ENCODE measurements around the gene TTC23L. TPM values are rescaled to one million over a fixed set of nuclear protein-coding genes. Genes with fewer than 3 reads are reported as not detected.

TTC23L gene
- total and polyA plus RNA-seq, 2 experiments from 2014 or later: 2.2 to 2.3 TPM

DNA sequence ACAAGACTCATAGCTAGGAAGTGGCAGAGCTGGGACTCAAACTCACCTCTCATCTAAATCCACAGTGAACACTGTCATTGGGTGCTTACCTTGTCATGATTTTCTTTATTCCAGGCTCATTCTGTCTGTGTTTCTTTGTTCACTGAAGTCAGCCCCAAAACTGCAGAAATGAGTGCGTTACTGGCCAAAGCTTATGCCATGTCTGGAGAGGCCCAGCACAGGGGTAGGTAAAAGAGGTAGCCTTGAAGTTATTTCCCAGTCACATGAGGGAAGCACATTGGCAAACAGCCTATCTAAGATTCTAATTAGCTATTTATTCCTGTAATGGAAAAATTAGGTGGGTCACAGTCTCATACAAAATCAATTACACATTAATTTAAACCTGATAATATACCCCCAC is 29.8 kb downstream of the TTC23L start (continued):
- TF ChIP-seq, protein P1, sequence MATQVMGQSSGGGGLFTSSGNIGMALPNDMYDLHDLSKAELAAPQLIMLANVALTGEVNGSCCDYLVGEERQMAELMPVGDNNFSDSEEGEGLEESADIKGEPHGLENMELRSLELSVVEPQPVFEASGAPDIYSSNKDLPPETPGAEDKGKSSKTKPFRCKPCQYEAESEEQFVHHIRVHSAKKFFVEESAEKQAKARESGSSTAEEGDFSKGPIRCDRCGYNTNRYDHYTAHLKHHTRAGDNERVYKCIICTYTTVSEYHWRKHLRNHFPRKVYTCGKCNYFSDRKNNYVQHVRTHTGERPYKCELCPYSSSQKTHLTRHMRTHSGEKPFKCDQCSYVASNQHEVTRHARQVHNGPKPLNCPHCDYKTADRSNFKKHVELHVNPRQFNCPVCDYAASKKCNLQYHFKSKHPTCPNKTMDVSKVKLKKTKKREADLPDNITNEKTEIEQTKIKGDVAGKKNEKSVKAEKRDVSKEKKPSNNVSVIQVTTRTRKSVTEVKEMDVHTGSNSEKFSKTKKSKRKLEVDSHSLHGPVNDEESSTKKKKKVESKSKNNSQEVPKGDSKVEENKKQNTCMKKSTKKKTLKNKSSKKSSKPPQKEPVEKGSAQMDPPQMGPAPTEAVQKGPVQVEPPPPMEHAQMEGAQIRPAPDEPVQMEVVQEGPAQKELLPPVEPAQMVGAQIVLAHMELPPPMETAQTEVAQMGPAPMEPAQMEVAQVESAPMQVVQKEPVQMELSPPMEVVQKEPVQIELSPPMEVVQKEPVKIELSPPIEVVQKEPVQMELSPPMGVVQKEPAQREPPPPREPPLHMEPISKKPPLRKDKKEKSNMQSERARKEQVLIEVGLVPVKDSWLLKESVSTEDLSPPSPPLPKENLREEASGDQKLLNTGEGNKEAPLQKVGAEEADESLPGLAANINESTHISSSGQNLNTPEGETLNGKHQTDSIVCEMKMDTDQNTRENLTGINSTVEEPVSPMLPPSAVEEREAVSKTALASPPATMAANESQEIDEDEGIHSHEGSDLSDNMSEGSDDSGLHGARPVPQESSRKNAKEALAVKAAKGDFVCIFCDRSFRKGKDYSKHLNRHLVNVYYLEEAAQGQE (IDR thresholded peaks at IDR 0.05; ENCODE audit: unreplicated experiment): no peak
- TF ChIP-seq, protein P2, sequence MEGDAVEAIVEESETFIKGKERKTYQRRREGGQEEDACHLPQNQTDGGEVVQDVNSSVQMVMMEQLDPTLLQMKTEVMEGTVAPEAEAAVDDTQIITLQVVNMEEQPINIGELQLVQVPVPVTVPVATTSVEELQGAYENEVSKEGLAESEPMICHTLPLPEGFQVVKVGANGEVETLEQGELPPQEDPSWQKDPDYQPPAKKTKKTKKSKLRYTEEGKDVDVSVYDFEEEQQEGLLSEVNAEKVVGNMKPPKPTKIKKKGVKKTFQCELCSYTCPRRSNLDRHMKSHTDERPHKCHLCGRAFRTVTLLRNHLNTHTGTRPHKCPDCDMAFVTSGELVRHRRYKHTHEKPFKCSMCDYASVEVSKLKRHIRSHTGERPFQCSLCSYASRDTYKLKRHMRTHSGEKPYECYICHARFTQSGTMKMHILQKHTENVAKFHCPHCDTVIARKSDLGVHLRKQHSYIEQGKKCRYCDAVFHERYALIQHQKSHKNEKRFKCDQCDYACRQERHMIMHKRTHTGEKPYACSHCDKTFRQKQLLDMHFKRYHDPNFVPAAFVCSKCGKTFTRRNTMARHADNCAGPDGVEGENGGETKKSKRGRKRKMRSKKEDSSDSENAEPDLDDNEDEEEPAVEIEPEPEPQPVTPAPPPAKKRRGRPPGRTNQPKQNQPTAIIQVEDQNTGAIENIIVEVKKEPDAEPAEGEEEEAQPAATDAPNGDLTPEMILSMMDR (conservative IDR thresholded peaks at IDR 0.05; ENCODE audit: low read depth in 2 of 2): no peak
- TF ChIP-seq JUNB (IDR thresholded peaks at IDR 0.05; ENCODE audit: unreplicated experiment) (no peak), CREB1 (CRISPR knock-in tag; IDR thresholded peaks at IDR 0.05; ENCODE audit: low read depth) (no peak), POLR2AphosphoS5 (IDR thresholded peaks at IDR 0.05; ENCODE audit: low read depth) (no peak), NANOG (IDR thresholded peaks at IDR 0.05; ENCODE audit: borderline replicate concordance) (no peak)

DNA sequence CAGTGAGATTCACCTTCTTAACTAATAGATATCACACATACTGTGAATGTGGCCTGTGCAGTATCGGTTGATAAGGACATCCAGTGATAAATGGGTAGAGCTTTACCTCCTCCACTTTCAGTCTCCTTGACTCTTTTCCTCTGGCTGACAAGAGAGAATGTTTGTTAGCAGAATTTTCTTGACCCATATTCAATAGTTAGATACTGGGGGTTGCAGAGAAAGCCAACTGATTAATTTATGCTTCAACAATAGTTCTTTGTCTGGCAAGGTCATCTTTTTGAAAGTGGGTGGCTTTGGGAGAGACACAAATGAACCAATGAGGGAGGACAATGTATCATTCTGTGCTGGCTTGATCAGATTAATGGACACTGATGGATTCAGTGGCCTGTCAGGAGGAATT is 30.3 kb downstream of the TTC23L start:
- H3K27ac Mint-ChIP-seq: no peak overlapping the region; the same call in 1 of the 2 replicates
- no peak for TF ChIP-seq ZNF114 (CRISPR knock-in tag; IDR thresholded peaks at IDR 0.05)
- no peak for TF ChIP-seq POLR2AphosphoS5 (IDR thresholded peaks at IDR 0.05; ENCODE audit: low read depth)
- no peak for TF ChIP-seq EZH2 (IDR thresholded peaks at IDR 0.05; ENCODE audit: low read depth, unreplicated experiment)
- TF ChIP-seq CREB1 (CRISPR knock-in tag; IDR thresholded peaks at IDR 0.05; ENCODE audit: low read depth): no peak
- ATAC-seq (no peak), DNase-seq (ENCODE audit: low spot score) (no peak)
- H3K9me3 Mint-ChIP-seq: no peaks in the 10 kb centered on the region
- H3K4me3 Mint-ChIP-seq: no peak overlapping the region
- no peaks in the 10 kb centered on the region for H3K27me3 ChIP-seq (ENCODE audit: insufficient read depth)
- no peaks in the 10 kb centered on the region for H3F3A ChIP-seq (replicated peaks; ENCODE audit: low read depth)
- no peak overlapping the region for H2AFZ ChIP-seq
- H3K4me3 ChIP-seq: no peak overlapping the region
- no peak overlapping the region for H3K27ac ChIP-seq (ENCODE audit: low read depth)
- peaks cover 11% of the 10 kb centered on the region for H3K36me3 Mint-ChIP-seq (ENCODE audit: low read depth)
- no peaks in the 10 kb centered on the region for H4K20me1 ChIP-seq (replicated peaks; ENCODE audit: insufficient read depth)
- no peak overlapping the region for H3K4me2 ChIP-seq
- no peaks in the 10 kb centered on the region for H3K36me3 ChIP-seq (ENCODE audit: insufficient read depth)
- peaks cover 29% of the 10 kb centered on the region for H3K4me1 ChIP-seq (ENCODE audit: insufficient read depth)
- no peaks in the 10 kb centered on the region for H3K9me2 ChIP-seq (ENCODE audit: insufficient read depth)
- H3K79me2 ChIP-seq (replicated peaks; ENCODE audit: insufficient read depth): no peaks in the 10 kb centered on the region
- H3K4me1 Mint-ChIP-seq: peaks cover 32% of the 10 kb centered on the region
- H3K27me3 Mint-ChIP-seq (ENCODE audit: insufficient read depth, low read depth, poor library complexity): peaks cover 2% of the 10 kb centered on the region

DNA sequence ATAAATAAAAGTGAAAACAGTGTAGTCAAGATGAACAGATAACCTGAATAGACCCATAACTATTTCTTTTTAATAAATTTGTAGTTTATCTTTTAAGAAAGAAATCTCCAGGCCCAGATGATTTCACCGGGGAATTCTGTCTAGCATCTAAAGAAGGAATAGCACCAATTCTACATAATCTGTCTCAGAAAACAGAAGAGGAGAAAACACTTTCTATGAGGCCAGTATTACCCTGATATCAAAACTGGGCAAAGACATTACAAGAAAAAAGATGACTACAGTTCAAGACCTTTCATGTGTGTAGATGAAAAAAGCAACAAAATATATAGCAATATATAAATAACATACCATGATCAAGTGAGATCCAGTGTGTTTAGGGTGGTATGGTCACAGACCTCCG is 31.4 kb downstream of the TTC23L start:
- Histone ChIP-seq H3K9me2 (ENCODE audit: insufficient read depth) (no peaks in the 10 kb centered on the region), H4K20me1 (replicated peaks; ENCODE audit: insufficient read depth) (no peaks in the 10 kb centered on the region), H3K36me3 (ENCODE audit: insufficient read depth) (no peaks in the 10 kb centered on the region), H3K27me3 (ENCODE audit: insufficient read depth) (no peaks in the 10 kb centered on the region), H3K79me2 (replicated peaks; ENCODE audit: insufficient read depth) (no peaks in the 10 kb centered on the region), H2AFZ (no peak overlapping the region), H3K4me3 (no peak overlapping the region), H3K27ac (ENCODE audit: low read depth) (no peak overlapping the region), H3K4me2 (no peak overlapping the region), H3F3A (replicated peaks; ENCODE audit: low read depth) (no peaks in the 10 kb centered on the region), H3K4me1 (ENCODE audit: insufficient read depth) (peaks cover 18% of the 10 kb centered on the region; the same call in 1 of the 2 replicates)
- H3K27me3 Mint-ChIP-seq (ENCODE audit: insufficient read depth, low read depth, poor library complexity): peaks cover 4% of the 10 kb centered on the region
- peaks cover 5% of the 10 kb centered on the region; the same call in 1 of the 3 replicates for H3K9me3 Mint-ChIP-seq
- peaks cover 20% of the 10 kb centered on the region for H3K4me1 Mint-ChIP-seq
- DNase-seq (ENCODE audit: low spot score): no peak
- ATAC-seq: no peak
- no peak overlapping the region for H3K4me3 Mint-ChIP-seq
- H3K36me3 Mint-ChIP-seq (ENCODE audit: low read depth): peaks cover 11% of the 10 kb centered on the region
- no peak overlapping the region for H3K27ac Mint-ChIP-seq
- TF ChIP-seq, protein P2 (conservative IDR thresholded peaks at IDR 0.05; ENCODE audit: low read depth in 2 of 2): no peak
- TF ChIP-seq ZNF331 (CRISPR knock-in tag; IDR thresholded peaks at IDR 0.05; ENCODE audit: low read depth) (no peak), CREB1 (CRISPR knock-in tag; IDR thresholded peaks at IDR 0.05; ENCODE audit: low read depth) (no peak), EZH2phosphoT487 (IDR thresholded peaks at IDR 0.05; ENCODE audit: unreplicated experiment) (no peak), POLR2AphosphoS5 (IDR thresholded peaks at IDR 0.05; ENCODE audit: low read depth) (no peak), NANOG (IDR thresholded peaks at IDR 0.05; ENCODE audit: borderline replicate concordance) (no peak), STAT1 (IDR thresholded peaks at IDR 0.05; ENCODE audit: unreplicated experiment) (no peak)
- TF ChIP-seq, protein P3, sequence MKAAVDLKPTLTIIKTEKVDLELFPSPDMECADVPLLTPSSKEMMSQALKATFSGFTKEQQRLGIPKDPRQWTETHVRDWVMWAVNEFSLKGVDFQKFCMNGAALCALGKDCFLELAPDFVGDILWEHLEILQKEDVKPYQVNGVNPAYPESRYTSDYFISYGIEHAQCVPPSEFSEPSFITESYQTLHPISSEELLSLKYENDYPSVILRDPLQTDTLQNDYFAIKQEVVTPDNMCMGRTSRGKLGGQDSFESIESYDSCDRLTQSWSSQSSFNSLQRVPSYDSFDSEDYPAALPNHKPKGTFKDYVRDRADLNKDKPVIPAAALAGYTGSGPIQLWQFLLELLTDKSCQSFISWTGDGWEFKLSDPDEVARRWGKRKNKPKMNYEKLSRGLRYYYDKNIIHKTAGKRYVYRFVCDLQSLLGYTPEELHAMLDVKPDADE (IDR thresholded peaks at IDR 0.05): no peak
